GM12891 (cell line): Measurements from ENCODE around the gene B4GALT3.

ENCODE experiments used
- DNase-seq: peaks from one replicate; pipeline ENCODE4 v3.0.0; 2011; ENCODE audit warnings: low spot score; ENCODE audit not compliant: insufficient read length
- FAIRE-seq: peaks from 2 replicates; lab custom pipeline; 2011; peaks lifted over from hg19 to GRCh38; lab: Jason Lieb, UNC
- PAX5 ChIP-seq: IDR thresholded peaks from 2 replicates; pipeline ENCODE4 v1.6.1; 2011; ENCODE audit warnings: low read length, moderate library complexity, mild to moderate bottlenecking; ENCODE audit not compliant: insufficient read depth, severe bottlenecking
- POLR2A ChIP-seq: IDR thresholded peaks from 2 replicates; pipeline ENCODE4 v1.6.1; 2011; ENCODE audit warnings: low read depth, low read length, control low read depth
- POLR2AphosphoS5 ChIP-seq: IDR thresholded peaks from 2 replicates; pipeline ENCODE4 v1.6.1; 2011; ENCODE audit warnings: low read depth, low read length, control low read depth
- POU2F2 ChIP-seq: IDR thresholded peaks from 2 replicates; pipeline ENCODE4 v1.6.1; 2011; ENCODE audit warnings: low read depth, mild to moderate bottlenecking, control low read depth, low read length, moderate library complexity
- SPI1 ChIP-seq: IDR thresholded peaks from 2 replicates; pipeline ENCODE4 v1.6.1; 2011; ENCODE audit warnings: low read depth, low read length, control low read depth
- TAF1 ChIP-seq: IDR thresholded peaks from 2 replicates; pipeline ENCODE4 v1.6.1; 2011; ENCODE audit warnings: low read depth, low read length, control low read depth

The B4GALT3 gene

GRCh38 chr1:161153176-161153575 lies 24.1 kb downstream of the B4GALT3 start:
- FAIRE-seq (no peak), DNase-seq (no peak)
- no peak for TF ChIP-seq POLR2AphosphoS5
- no peak for TF ChIP-seq PAX5
- TF ChIP-seq TAF1 = no peak
- no peak for TF ChIP-seq SPI1
- TF ChIP-seq POU2F2 = no peak
- no peak for TF ChIP-seq POLR2A

DNA sequence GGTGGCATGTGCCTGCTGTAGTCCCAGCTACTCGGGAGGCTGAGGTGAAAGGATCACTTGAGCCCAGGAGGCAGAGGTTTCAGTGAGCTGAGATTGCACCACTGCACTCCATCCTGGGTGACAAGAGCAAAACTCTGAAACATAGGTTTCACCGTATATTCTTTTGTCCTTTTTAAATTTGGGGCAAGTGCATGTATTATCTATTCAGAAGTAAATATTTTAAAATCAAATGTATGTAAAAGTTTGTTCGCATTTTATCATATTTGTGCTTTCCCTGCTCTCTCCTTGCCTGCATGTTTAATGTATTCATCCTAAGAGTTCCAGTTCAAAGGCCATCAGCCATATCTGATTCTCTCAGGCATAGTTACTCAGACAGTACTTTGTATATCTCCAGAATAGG lies 31.5 kb downstream of the B4GALT3 start:
- DNase-seq (no peak), FAIRE-seq (no peak)
- TF ChIP-seq POLR2A (no peak), POLR2AphosphoS5 (no peak)

DNA sequence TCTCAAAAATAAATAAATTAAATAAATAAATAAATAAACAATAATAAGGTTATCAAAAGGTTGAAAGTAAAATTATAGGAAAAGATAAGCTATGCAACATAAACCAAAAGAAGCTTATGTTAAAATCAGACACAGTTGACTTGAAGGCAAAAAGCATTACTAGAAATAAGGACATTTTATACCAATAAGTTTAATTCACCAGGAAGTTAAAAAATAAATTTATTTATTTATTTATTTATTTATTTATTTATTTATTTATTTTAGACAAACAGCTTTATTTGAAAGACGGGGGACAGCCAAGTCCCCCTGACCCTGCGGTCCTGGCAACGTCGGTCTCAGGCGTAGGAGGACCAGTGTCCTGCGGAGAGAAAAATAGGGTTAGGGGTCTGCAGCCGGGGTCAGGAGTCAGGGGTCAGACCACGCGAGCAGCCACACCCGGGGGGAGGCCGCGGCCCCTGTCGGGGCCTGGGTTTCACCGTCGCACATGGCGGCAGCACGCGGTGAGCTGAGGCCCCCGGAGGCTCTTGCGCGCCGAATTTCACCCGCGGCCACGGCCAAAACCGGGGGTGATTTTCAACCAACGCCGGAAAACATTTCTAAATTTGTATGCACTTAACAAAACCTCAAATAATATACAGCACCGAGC lies 36.4 kb downstream of the B4GALT3 start:
- DNase-seq (no peak), FAIRE-seq (no peak)
- TF ChIP-seq SPI1 = no peak
- no peak for TF ChIP-seq PAX5
- no peak for TF ChIP-seq POLR2A
- TF ChIP-seq POLR2AphosphoS5 = no peak
- no peak for TF ChIP-seq POU2F2
- no peak for TF ChIP-seq TAF1

DNA sequence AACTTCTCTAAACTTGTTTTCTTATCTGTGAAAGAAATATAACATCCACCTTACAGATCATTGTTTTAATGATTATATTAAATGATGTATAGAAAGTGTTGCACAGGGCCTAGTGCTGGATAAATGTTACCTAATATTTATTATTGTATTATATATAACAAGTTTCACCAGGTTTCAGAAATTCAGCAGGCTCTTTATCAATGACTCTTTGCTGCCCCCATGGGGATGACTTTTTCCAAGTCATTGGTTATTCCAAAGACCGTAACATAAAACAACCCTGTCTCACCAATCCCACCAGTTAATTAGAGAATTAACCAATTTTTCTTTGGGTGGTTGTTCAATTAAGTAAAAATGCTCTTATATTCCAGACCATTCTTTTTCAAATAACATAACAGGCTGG lies 37.5 kb downstream of the B4GALT3 start:
- no peak for TF ChIP-seq POU2F2
- TF ChIP-seq POLR2AphosphoS5 = no peak
- no peak for TF ChIP-seq PAX5
- TF ChIP-seq TAF1 = no peak
- TF ChIP-seq SPI1 = no peak
- TF ChIP-seq POLR2A = no peak
- FAIRE-seq (no peak), DNase-seq (no peak)

GRCh38 chr1:161138431-161138830 lies 38.9 kb downstream of the B4GALT3 start:
- DNase-seq = no peak
- FAIRE-seq = no peak
- TF ChIP-seq PAX5 = no peak
- TF ChIP-seq POLR2AphosphoS5 = no peak
- no peak for TF ChIP-seq TAF1
- TF ChIP-seq SPI1 = no peak
- TF ChIP-seq POLR2A = no peak
- no peak for TF ChIP-seq POU2F2

- FAIRE-seq = no peak
- DNase-seq = no peak
These were observed 39.4 kb downstream of the B4GALT3 start for GRCh38 chr1:161137881-161138280.

GRCh38 chr1:161133220-161133740 lies 44.0 kb downstream of the B4GALT3 start:
- DNase-seq (no peak), FAIRE-seq (no peak)
- TF ChIP-seq TAF1 = 0 out of 2 replicates have a peak, but pooled peaks have one; percentile 7
- TF ChIP-seq POLR2AphosphoS5 = no peak

More at GRCh38 chr1:161137881-161138280, 39.4 kb downstream of the B4GALT3 start:
- TF ChIP-seq POLR2AphosphoS5 = no peak

- DNase-seq (peak; percentile 89), FAIRE-seq (peak; percentile 85)
- TF ChIP-seq TAF1 (0 out of 2 replicates have a peak, but pooled peaks have one; percentile 11), POU2F2 (no peak), POLR2AphosphoS5 (no peak), SPI1 (no peak), POLR2A (no peak)
These were observed 44.7 kb downstream of the B4GALT3 start, which contains the start of gene DEDD for GRCh38 chr1:161132410-161133219. Gene DEDD, minus strand, starts transcription at chr1:161132667. Its CDS starts 8,205 bp downstream, at chr1:161124462.

- no peak for DNase-seq
- TF ChIP-seq SPI1 (no peak), TAF1 (no peak), POU2F2 (no peak), POLR2A (no peak), POLR2AphosphoS5 (no peak), PAX5 (no peak)
- no peak for FAIRE-seq
These were observed 45.5 kb downstream of the B4GALT3 start for GRCh38 chr1:161131523-161132409.
